Subcutaneous abdominal adipose tissue (tissue), 5 donors: ENCODE measurements around the gene SPACDR.

Experiments used
- H3K27ac ChIP-seq: one replicate; pipeline ENCODE4 v1.7.0; 2013; ENCODE audit warnings: low read depth, mild to moderate bottlenecking, inconsistent platforms, low read length, moderate library complexity
- H3K27me3 ChIP-seq, 5 donors: one replicate each; pipeline ENCODE4 v1.7.0; 2013; ENCODE audit warnings: low read length in 5 of 5, inconsistent platforms in 1 of 5; ENCODE audit not compliant: control insufficient read depth in 5 of 5, insufficient read depth in 4 of 5
- H3K36me3 ChIP-seq, 5 donors: one replicate each; pipeline ENCODE4 v1.7.0; 2013; ENCODE audit warnings: low read length in 5 of 5; ENCODE audit not compliant: control insufficient read depth in 5 of 5, insufficient read depth in 5 of 5
- H3K4me1 ChIP-seq, 5 donors: one replicate each; pipeline ENCODE4 v1.7.0; 2013; ENCODE audit warnings: low read length in 5 of 5, mild to moderate bottlenecking in 3 of 5, moderate library complexity in 1 of 5; ENCODE audit not compliant: control insufficient read depth in 5 of 5, insufficient read depth in 5 of 5
- H3K4me3 ChIP-seq, 5 donors: one replicate each; pipeline ENCODE4 v1.7.0; 2013; ENCODE audit warnings: low read length in 5 of 5, low read depth in 1 of 5
- H3K9ac ChIP-seq, 5 donors: one replicate each; pipeline ENCODE4 v1.7.0; 2013; ENCODE audit warnings: low read length in 5 of 5, mild to moderate bottlenecking in 4 of 5, moderate library complexity in 3 of 5
- H3K9me3 ChIP-seq, 5 donors: one replicate each; pipeline ENCODE4 v1.7.0; 2013; ENCODE audit warnings: low read length in 5 of 5; ENCODE audit not compliant: control insufficient read depth in 5 of 5
- donor health status: healthy.
- donor health status: healthy.
- donor health status: healthy.
- donor health status: healthy.
- donor health status: healthy.

Gene SPACDR

DNA sequence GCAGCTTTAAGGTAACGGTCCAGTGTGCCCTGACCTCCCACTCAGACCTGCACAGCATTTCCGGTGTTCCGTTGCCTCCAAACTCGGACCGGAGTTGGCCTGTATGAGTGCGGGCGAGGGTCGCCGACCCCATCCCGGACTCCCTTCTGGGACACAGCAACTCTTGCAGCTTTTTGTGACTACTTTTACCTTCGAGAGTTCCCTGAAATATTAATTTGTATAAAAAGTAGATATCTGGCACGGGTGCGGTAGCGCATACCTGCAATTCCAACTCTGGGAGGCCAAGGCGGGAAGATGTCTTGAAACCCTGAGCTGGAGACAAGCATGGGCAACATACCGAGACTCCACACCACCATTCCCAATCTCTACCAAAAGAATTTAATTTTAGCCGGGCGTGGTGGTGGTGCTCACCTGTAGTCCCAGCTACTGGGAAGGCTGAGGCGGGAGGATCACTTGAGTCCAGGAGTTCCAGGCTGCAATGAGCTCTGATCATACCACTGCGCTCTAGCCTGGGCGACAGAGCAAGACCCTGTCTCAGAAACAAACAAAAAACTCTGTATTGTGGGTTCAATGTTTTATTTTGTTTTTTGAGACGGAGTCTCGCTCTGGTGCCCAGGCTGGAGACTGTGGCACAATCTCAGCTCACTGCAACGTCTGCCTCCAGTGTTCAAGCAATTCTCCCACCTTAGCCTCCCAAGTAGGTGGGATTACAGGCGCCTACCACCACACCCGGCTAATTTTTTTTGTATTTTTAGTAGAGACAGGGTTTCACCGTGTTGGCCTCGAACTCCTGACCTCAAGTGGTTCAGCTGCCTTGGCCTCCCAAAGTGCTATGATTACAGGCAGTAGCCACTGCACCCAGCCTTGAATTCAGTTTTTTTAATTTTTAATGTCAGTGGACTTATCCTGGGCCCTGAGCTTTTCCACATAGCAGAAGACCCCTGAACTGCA, 26.6 kb downstream of the SPACDR start:
- H3K27ac ChIP-seq, result no peak overlapping the region
- no peak overlapping the region for H3K9ac ChIP-seq
- H3K27me3 ChIP-seq, result no peaks in the 10 kb centered on the region
- peaks cover 0 to 22% (median 21%) of the 10 kb centered on the region in 5 donors for H3K36me3 ChIP-seq
- peak overlapping the region in 1 of 5 donors; percentile 90 for H3K4me3 ChIP-seq
- H3K4me1 ChIP-seq, result peaks cover 2 to 38% (median 31%) of the 10 kb centered on the region in 5 donors
- H3K9me3 ChIP-seq, result no peaks in the 10 kb centered on the region

DNA sequence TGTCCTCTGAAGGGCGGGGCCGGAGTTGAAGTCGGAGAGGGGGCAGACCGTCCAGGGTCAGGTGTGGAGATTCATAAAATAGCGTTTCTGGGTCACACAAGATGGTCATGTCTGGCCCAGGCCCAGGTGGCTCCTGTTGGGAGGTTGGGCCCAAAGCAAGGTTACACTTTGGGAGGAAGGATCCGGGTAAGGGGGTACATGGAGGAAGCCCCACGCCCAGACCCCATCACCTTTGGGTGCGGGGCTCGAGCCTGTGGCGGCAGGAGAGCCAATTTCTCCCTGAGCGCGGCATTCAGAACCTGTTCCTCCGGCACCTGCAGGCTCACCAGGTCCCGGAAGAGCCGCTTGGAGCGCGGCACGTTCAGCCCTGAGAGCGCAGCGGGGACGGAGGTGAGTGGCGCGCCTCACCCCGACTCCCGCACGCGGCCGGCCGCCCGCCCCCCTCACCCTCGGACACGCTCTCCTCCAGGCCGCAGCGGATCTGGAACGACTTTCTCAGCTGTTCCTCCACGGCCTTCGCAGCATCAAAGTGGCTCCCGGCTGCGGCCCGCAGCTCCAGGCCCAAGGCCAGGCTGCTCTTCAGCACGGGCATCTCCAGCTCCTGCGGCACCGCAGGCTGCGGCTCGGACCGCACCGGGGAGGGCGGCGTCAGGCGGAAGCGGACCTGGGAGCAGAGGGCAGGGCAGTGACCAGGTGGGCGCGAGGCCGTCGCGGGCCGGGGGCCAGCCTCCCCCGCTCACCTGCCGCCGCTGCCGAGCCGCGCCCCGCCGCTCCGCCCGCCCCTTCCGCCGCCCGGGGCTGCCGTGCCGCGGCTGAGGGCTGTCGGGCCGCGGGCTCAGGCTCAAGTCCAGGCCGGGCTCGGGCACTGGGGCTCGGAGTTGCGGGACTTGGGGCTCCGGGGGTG, 28.4 kb downstream of the SPACDR start:
- peaks cover 0 to 29% (median 23%) of the 10 kb centered on the region in 5 donors for H3K36me3 ChIP-seq
- H3K9me3 ChIP-seq, result no peaks in the 10 kb centered on the region
- peak overlapping the region; percentile 74 for H3K27ac ChIP-seq
- peak overlapping the region; percentile 56 to 84 (median 78) for H3K9ac ChIP-seq
- peaks cover 5 to 54% (median 48%) of the 10 kb centered on the region in 5 donors for H3K4me1 ChIP-seq
- peak overlapping the region; percentile 73 to 90 (median 86) for H3K4me3 ChIP-seq
- H3K27me3 ChIP-seq, result no peaks in the 10 kb centered on the region

GRCh38 chr7:100434297-100435144, 29.5 kb downstream of the SPACDR start:
- peak overlapping the region; percentile 74 for H3K27ac ChIP-seq
- peak overlapping the region in 1 of 5 donors; percentile 78 for H3K9ac ChIP-seq
- no peaks in the 10 kb centered on the region for H3K27me3 ChIP-seq
- H3K36me3 ChIP-seq, result peaks cover 0 to 29% (median 23%) of the 10 kb centered on the region in 5 donors
- H3K9me3 ChIP-seq, result no peaks in the 10 kb centered on the region
- peaks cover 5 to 59% (median 52%) of the 10 kb centered on the region in 5 donors for H3K4me1 ChIP-seq
- H3K4me3 ChIP-seq, result peak overlapping the region; percentile 1 to 90 (median 81)

GRCh38 chr7:100433592-100434296, 30.3 kb downstream of the SPACDR start:
- peaks cover 0 to 29% (median 23%) of the 10 kb centered on the region in 5 donors for H3K36me3 ChIP-seq
- no peaks in the 10 kb centered on the region for H3K9me3 ChIP-seq
- H3K4me1 ChIP-seq, result peaks cover 5 to 59% (median 52%) of the 10 kb centered on the region in 5 donors
- H3K27me3 ChIP-seq, result no peaks in the 10 kb centered on the region
- H3K4me3 ChIP-seq, result no peak overlapping the region
- H3K27ac ChIP-seq, result peak overlapping the region; percentile 0
- peak overlapping the region in 1 of 5 donors; percentile 3 for H3K9ac ChIP-seq

- peaks cover 0 to 29% (median 23%) of the 10 kb centered on the region in 5 donors for H3K36me3 ChIP-seq
- no peaks in the 10 kb centered on the region for H3K27me3 ChIP-seq
- H3K9ac ChIP-seq, result peak overlapping the region in 1 of 5 donors; percentile 3
- H3K4me3 ChIP-seq, result no peak overlapping the region
- H3K27ac ChIP-seq, result peak overlapping the region; percentile 0
- H3K9me3 ChIP-seq, result no peaks in the 10 kb centered on the region
- peaks cover 6 to 59% (median 52%) of the 10 kb centered on the region in 5 donors for H3K4me1 ChIP-seq
Measured at GRCh38 chr7:100433276-100433591, 30.8 kb downstream of the SPACDR start.

GRCh38 chr7:100432621-100433275, 31.3 kb downstream of the SPACDR start:
- H3K27me3 ChIP-seq, result no peaks in the 10 kb centered on the region
- peaks cover 7 to 63% (median 56%) of the 10 kb centered on the region in 5 donors for H3K4me1 ChIP-seq
- peak overlapping the region; percentile 0 for H3K27ac ChIP-seq
- no peak overlapping the region for H3K4me3 ChIP-seq
- H3K9ac ChIP-seq, result peak overlapping the region in 1 of 5 donors; percentile 3
- H3K9me3 ChIP-seq, result no peaks in the 10 kb centered on the region
- H3K36me3 ChIP-seq, result peaks cover 0 to 29% (median 23%) of the 10 kb centered on the region in 5 donors

- H3K9ac ChIP-seq, result no peak overlapping the region
- peaks cover 0 to 29% (median 23%) of the 10 kb centered on the region in 5 donors for H3K36me3 ChIP-seq
- no peaks in the 10 kb centered on the region for H3K27me3 ChIP-seq
- no peaks in the 10 kb centered on the region for H3K9me3 ChIP-seq
- peak overlapping the region in 2 of 5 donors; percentile 5 to 7 for H3K4me3 ChIP-seq
- peak overlapping the region; percentile 23 for H3K27ac ChIP-seq
- H3K4me1 ChIP-seq, result peaks cover 7 to 65% (median 58%) of the 10 kb centered on the region in 5 donors
Measured at GRCh38 chr7:100432053-100432452, 32.0 kb downstream of the SPACDR start.

GRCh38 chr7:100431286-100431735, 32.7 kb downstream of the SPACDR start:
- no peaks in the 10 kb centered on the region for H3K27me3 ChIP-seq
- no peak overlapping the region for H3K9ac ChIP-seq
- peak overlapping the region; percentile 95 for H3K27ac ChIP-seq
- peaks cover 0 to 29% (median 23%) of the 10 kb centered on the region in 5 donors for H3K36me3 ChIP-seq
- H3K4me3 ChIP-seq, result peak overlapping the region in 3 of 5 donors; percentile 5 to 90 (median 84)
- H3K9me3 ChIP-seq, result no peaks in the 10 kb centered on the region
- peaks cover 7 to 58% (median 56%) of the 10 kb centered on the region in 5 donors for H3K4me1 ChIP-seq
